Measurements from ENCODE around the gene PDE6B.
"Not testable (repeated sequence)": the region's sequence is repeated elsewhere in the genome, so short reads cannot be mapped to it uniquely, and the experiment has no call there.

The PDE6B gene

DNA sequence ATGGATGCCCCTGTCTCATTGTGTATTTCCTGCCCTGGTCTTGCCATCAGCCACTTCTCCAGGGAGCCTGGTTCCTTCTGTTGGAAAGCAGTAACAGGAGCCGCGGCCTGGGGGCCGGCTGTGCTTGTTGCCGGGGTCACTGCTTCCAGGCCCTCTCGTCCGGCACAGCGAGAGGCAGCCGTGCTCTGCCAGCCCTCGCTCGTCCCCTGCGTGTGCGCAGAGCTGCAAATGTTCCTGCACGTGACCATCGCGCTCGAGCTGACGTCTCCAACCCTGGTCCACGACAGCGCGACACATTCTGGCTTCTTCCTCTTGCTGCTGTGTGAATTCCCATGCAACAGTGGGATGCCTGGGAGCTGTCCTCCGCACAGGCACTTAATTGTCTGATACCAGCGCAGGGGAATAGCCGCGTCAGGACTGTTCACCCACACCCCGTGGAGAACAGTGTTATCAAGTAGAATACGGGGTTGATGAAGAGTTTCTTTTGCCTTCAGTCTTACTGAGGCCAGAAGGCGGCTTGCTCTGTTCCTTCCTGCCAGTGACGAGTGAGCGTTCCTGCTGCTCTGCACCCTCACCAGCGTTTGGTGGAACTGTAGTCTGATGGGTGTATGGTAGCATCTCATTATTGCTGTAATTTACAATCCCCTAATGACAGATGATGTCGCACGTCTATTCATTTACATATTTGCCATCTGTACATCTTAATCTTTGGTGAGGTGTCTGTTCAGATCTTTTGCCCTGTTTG lies 12.3 kb downstream of the PDE6B start:
- FAIRE-seq: no peak

DNA sequence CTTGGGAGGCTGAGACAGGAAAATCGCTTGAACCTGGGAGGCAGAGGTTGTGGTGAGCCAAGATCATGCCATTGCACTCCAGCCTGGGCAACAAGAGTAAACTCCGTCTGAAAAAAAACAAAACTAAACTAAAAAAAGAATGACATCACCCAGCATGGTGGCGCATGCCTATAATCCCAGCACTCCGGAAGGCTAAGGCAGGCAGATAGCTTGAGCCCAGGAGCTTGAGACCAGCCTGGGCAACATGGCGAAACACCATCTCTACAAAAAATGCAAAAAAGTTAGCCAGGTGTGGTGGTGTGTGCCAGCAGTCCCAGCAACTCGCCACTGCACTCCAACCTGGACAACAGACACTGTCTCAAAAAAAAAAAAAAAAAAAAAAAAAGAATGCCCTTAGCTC lies 17.0 kb downstream of the PDE6B start:
- not testable (repeated sequence) for FAIRE-seq

DNA sequence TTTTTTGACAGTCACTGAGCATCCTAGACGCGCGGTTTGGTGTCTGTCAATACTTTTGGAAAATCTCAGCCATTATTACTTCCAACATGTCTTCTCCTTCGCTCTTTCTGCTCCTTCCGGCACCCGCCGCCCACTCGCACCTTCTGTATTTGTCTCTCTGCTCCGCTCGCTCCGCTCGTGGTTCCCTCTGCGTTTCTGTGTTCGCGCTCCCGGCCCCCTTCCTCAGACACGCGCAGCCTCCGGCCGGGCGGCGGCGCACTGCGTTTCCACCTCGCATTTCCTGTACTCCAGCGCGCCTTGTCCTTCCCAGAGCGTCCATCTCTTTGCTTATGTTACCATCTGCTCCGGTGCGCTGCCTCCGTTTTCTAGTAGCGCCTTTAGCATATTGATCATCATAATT lies 21.1 kb downstream of the PDE6B start:
- FAIRE-seq: no peak

DNA sequence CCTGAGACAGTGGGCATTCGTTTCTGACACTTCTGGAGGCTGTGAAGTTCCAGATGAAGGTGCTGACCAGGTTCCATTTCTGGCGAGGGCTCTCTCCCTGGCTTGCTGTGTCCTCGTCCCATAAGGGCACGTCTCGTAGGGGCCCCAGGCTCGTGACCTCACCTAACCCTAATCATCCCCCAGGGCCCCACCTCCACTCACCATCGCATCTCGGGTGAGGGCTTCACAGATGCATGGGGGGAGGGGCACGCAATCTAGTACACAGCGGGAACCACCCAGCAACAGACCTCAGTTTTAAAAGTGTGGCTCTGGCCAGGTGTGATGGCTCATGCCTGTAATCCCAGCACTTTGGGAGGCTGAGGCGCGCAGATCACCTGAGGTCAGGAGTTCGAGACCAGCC lies 22.1 kb downstream of the PDE6B start:
- no peak for FAIRE-seq

DNA sequence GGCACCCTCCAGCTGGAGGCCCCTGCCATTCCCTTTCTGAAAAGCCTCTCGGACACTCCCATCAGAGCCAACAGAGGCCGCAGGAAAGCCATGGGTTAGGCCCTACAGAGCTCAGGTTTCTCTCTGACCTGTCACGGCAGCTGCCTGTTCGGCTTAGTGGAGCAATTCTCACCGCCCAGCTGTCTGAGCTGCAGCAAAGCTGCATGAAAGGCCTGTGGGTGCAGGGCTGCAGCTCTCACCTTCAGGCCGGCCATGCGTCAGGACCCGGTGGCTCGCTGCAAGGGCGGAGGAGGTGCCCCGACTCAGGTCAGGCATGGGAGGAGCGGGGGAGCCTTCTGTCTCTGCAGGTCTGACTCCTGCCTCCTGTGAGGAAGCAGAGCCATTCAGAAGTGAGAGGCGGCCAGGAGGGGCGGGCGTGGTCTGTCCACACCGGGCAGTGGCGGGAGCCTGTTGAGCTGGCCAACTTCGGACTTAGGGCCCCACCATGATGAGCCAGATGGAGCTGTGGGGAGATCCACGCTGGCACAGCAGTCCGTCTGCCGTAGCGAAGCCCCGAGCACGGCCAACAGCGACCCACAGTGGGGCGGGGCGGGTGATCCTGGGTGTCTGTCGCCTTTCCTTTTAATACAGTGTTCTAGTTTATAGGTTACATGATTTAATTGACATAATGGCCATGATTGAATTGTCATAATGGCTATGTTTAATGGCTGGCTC lies 23.4 kb downstream of the PDE6B start:
- FAIRE-seq: no peak

DNA sequence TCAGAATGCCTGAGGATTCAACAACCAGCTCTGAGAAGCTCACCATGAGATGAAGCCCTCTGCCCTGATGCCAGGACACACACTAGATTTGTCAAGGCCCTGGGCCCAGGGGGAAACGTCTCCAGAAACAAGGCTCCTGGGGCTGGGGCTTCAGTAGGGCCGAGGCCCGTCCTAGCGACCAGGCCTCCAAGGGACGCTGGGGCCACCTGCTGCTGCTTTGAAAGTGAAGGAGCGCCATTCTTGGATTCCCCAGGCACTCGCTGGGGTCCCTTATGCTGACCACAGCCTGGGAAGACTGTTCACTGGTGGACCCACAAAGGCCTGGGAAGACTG lies 23.9 kb downstream of the PDE6B start:
- no peak for FAIRE-seq

DNA sequence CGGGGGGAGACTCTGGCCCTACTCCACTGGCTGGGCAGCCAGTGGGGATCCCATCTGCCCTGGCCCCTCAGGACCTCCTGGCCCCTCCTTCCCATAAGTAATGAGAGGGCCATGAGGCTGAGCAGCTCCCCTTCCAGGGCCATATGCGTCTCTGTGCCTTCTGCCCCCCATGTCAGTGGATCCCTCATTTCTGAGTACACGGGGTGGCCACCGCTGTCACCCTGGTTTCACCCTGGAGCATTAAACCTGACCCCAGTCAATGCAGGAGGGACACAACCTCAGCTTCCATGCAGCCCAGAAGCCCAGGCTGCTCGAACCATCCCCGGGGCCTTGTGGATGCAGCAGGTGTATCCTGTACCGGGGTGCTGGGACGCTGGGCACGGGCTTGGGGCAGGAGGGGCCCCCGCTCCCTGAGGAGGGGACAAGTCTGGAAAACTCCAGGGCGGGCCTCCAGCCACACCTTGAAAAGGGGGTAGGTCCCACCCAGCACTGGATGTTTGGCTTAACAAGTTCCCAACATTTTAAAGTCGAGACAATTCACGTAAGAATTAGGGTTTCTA lies 24.5 kb downstream of the PDE6B start:
- FAIRE-seq: no peak

DNA sequence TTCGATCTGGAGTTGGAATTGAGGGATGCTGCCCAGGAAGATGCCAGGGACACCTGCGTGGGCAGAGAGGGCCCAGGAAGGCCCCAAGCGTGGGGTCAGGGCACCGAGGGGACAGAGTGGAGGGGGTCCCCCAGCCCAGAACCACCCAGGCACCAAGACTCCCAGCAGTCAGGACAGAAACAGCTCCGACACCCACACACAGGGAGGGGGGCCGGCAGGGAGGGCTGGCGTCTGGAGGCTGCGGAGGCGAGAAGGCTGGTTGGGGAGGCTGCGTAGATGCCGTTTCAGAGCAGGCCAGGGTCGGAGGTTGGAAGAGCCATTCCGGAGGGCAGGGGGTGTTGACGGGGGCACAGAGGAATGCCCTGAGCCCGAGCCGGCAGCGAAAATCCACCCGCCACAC lies 25.1 kb downstream of the PDE6B start:
- FAIRE-seq: no peak

DNA sequence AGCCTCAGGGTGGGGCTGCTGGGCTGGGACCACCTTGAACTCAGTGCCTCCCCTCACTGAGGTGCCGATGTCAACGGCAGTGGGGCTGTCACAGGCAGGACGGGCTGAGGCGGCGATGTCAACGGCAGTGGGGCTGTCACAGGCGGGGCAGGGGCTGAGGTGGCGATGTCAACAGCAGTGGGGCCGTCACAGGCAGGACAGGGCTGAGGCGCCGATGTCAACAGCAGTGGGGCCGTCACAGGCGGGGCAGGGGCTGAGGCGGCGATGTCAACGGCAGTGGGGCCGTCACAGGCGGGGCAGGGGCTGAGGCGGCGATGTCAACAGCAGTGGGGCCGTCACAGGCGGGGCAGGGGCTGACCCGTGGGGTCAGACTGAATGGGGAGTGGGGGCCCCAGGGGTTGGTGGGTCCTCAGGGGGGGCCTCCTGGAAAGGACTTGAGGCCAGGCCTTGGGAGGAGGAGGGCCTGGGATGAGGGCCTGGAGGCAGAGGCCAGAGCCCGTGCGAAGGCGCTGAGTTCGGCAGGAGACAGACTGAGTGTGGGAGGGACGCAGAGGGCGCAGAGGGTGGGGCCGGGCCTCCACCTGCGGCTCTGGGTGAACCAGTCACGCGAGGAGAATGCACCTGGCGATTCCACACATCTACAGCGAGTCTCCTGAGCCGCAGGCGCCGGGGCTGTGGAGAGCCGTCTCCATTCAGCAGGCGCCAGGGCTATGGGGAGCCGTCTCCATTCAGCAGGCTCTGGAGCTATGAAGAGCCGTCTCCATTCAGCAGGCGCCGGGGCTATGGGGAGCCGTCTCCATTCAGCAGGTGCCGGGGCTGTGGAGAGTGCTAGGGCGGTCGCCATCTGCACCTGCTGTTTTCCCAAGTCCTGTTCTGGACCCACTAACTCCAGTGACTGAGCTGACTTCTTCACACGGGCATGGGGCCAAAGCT lies 25.8 kb downstream of the PDE6B start:
- FAIRE-seq: no peak

DNA sequence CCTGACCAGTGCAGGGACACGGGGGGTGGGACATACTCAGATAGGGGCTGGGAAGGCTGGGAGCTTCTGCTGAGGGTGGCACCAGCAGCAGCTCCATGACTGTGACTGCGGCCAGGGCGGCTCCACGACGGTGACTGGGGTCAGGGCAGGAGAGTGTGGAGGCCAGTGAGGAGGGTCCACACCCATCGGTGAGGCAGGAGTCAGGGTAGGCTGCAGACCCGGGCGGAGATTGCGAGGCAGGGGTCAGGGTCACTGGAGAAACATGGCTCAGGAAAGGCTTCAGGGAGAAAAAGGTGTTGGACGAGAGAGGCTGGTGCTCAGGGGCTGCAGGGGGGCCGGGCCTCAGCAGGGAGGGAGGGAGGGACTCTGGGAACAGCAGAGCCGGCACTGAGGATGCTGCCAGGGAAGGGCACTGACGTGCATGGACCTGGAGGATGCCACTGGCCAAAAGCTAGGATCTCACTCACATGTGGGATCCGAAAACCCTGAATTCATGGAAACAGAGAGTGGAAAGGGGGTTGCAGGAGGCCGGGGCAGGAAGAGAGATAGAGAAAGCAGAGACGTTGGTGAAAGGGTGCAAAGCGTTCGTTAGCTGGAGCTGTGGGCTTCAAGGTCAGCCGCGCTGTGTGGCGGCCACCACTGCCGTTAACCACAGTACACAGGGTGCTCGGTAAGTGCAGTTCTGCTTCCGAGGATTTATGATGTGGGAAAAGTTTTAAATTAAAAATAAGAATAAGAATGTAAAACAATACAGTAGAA lies 26.7 kb downstream of the PDE6B start:
- no peak for FAIRE-seq

DNA sequence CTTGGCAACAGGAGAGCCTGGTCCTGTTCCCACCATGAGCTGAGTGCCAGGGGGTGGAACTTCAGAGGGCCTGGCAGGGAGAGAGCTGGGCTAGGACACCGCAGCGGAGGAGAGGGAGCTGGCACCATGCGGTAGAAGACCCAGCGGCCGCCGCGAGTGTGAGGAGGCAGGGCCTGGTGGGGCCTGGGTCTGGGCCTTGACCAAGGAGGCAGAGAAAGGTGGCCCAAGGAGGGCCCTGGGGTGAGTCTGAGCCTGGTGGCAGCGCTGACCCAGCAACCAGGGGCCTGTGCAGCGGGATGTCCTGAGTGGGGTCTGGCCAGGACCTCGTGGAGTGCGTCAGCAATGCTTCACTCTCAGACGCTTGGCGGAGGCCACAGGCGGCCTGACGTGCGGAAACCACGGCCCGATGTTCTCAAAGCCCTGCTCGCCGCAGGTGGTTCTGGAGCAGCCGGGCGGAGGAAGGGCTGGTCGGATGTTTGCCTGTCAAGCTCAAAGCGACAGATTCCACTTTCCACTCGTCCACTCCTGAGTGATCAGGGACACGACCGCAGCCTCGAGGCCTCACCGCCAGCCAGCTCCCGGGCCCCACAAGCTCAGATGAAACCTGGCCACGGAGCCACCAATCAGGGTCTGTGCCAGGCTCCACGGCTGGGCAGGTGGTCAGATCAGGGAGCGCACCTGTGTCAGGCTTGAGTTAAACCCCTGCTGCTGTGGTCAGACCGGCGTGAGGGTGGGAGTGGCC lies 27.9 kb downstream of the PDE6B start:
- FAIRE-seq: no peak

DNA sequence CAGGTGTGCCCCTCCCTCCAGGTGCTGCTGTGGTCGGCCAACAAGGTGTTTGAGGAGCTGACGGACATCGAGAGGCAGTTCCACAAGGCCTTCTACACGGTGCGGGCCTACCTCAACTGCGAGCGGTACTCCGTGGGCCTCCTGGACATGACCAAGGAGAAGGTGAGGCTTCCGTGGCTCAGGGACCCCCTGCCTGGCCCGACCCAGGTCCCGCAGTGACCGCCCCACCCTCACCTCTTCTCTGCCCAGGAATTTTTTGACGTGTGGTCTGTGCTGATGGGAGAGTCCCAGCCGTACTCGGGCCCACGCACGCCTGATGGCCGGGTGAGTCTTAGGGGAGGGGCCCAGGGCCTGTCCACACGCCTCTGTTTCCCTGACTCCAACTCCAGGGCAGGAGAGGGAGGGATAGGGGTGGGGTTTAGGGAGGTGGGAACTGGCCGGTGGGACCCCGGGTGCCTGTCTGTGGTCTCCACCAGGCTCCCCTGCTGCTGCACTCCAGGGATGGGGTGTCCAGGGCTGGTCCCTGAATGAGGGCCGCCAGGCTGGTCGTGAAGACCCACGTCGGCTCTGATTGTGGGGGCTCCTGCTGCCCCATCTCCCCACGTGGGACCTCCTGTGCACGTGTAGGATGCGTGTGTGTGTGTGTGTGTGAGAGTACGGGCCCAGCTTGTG lies 28.6 kb downstream of the PDE6B start:
- no peak for FAIRE-seq

DNA sequence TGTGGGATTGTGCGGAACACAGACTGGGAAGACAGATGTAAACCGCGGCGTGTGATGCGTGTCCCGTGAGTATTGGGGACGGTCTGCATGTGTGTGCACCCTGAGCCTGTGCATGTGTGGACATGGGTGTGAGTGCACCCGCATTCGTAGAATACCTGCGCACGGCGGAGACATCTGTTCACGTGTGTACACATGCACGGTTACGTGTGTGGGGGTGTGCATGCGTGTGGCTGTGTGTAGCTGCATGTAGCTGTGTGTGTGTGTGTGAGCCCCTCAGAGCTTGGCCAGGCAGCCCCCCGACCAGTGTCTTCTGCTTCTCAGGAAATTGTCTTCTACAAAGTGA lies 29.1 kb downstream of the PDE6B start:
- no peak for FAIRE-seq

DNA sequence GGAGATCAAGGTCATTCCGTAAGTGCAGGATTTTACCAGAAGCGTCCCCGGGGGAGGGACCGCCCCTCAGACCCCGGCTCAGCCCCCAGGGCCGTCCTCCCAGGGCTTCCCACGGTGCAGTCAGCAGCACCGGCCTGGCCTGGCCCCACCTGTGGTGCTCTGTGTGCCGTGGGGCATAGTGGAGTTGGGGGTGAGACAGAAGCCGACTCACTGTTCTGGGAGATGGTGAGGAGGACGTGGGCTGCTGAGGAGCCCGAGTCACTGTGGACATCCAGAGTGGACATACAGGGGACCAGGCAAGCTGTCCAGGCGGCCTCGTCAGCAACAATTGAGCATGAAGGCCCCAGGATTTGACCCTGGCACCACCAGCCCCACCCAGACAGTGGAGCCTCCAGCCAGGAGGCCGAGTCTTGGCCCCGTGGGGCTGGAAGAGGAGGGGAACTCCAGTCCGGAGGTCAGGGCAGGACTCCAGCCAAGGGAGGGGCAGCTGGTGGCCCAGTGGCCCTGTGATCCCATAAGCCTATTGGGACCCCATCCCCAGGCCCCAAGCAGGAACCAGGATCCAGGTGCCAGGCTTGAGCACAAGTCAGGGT lies 29.6 kb downstream of the PDE6B start:
- FAIRE-seq: no peak

DNA sequence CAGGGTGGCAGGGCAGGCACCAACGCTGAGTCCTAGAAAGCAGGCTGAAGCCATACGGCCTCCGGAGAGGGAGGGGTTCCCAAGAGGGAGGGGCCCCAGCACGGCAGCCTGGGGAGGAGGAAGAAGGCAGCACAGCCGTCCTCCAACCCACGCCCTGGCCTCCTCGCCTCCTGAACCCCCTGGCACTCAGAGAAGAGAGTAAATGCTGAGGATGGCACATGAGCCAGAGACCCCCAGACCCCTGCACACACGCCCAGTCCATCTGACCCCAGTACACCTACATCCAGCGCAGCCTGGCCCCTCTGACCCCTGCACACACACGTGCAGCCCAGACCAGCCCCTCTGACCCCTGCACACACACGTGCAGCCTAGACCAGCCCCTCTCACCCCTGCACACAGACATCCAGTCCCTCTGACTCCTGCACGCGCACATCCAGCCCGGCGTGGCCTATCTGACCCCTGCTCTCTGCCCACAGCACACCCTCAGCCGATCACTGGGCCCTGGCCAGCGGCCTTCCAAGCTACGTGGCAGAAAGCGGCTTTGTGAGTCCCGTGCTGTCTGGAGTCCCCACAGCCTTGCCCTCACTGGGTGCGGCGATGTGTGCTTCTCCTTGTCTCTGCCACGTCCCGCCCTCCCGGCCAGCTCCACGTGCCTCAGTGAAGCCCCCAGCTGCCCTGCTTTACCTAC lies 30.2 kb downstream of the PDE6B start:
- FAIRE-seq: no peak

DNA sequence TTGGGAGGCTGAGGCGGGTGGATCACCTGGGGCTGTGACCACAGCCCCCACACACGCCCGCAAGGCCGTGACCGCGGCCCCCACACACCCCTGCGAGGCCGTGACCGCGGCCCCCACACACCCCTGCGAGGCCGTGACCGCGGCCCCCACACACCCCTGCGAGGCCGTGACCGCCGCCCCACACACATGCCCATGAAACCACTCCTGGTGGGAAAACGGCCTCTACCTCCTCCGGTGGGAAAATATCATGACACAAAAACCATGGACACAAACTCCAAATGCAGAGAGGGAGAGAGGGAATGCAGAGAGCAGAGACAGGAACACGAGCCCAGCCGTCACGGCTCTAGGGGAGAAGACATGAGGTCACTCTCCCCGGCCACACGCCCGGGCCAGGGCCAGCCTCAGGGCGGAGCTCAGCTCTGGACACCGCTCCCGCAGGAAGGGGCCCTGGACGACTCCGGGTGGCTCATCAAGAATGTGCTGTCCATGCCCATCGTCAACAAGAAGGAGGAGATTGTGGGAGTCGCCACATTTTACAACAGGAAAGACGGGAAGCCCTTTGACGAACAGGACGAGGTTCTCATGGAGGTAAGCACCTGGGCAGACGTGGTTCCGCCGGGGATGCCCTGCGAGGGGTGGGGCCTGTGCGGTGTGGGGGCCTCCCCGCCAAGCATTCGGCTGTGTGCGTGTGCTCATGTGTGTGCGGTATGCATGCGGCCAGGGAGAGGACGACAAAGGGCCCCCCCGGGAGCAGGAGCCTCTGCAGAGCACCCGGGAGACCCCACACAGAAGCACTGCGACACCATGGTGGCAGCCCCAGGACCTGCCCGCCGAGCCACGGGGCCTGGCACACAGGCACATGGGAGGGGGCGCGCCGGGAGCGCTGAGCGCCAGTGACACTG lies 31.3 kb downstream of the PDE6B start:
- FAIRE-seq: no peak

DNA sequence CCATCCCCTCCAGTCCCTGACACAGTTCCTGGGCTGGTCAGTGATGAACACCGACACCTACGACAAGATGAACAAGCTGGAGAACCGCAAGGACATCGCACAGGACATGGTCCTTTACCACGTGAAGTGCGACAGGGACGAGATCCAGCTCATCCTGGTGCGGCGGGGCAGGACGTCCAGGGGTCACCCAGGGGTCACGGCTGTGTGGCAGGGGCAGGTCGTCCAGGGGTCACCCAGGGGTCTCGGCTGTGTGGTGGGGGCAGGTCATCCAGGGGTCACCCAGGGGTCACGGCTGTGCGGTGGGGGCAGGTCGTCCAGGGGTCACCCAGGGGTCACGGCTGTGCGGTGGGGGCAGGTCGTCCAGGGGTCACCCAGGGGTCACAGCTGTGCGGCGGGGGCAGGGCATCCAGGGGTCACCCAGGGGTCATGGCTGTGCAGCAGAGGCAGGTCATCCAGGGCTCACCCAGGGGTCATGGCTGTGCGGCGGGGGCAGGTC lies 32.0 kb downstream of the PDE6B start:
- no peak for FAIRE-seq

DNA sequence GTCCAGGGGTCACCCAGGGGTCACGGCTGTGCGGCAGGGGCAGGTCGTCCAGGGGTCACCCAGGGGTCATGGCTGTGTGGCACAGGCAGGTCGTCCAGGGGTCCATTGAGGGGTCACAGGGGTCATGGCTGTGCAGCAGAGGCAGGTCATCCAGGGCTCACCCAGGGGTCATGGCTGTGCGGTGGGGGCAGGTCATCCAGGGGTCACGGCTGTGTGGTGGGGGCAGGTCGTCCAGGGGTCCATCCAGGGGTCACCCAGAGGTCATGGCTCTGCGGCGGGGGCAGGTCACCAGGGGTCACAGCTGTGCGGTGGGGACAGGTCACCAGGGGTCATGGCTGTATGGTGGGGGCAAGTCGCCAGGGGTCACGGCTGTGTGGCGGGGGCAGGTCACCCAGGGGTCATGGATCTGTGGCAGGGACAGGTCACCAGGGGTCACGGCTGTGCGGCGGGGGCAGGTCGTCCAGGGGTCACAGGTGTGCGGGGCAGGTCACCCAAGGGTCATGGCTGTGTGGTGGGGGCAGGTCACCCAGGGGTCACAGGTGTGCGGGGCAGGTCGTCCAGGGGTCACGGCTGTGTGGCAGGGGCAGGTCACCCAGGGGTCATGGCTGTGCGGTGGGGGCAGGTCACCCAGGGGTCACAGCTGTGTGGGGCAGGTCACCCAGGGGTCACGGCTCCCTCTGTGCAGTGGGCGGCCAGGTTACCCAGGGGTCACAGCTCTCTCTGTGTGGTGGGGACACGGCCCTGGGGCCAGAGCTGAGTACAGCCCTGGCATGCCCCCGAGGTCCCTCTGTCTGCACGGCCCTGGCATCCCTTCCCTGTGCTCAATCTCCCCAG lies 32.7 kb downstream of the PDE6B start:
- no peak for FAIRE-seq
